OCI-LY7 (cell line): ENCODE data around the gene KRTAP13-4. TPM values are rescaled to one million over a fixed set of nuclear protein-coding genes. Genes with fewer than 3 reads are reported as not detected.

ENCODE experiments used
- BruUV-seq: library from RNA; stranded (reverse); fragments of 400-500 nt; replicated peaks from 2 replicates; lab custom pipeline; 2021; lab: Mats Ljungman, UMichigan
- CTCF ChIA-PET: fragments of 300-600 bp; sonication (Branson Sonifier 250); formaldehyde crosslinking; loops from one replicate; lab custom pipeline; 2022; ENCODE audit warnings: antibody characterized with exemption; ENCODE audit not compliant: unreplicated experiment; lab: Charles Lee
- POLR2A ChIA-PET: fragments of 300-600 bp; sonication (Branson Sonifier 250); formaldehyde crosslinking; loops from one replicate; lab custom pipeline; 2022; ENCODE audit warnings: antibody characterized with exemption; lab: Charles Lee
- DNase-seq: peaks from one replicate; pipeline ENCODE4 v3.0.0-alpha.2; 2015; ENCODE audit warnings: low spot score
- H2AFZ ChIP-seq: fragments of 200-600 bp; sonication (generic), shearing (Covaris generic); 2 replicates; pipeline ENCODE4 v1.6.1; 2014; ENCODE audit warnings: mild to moderate bottlenecking, antibody characterized with exemption, low read length, moderate library complexity
- H3K27ac ChIP-seq: fragments of 200-600 bp; sonication (generic); 2 replicates; pipeline ENCODE4 v1.5.1; 2014; ENCODE audit warnings: mixed run types, low read depth, mild to moderate bottlenecking, moderate library complexity, low read length, inconsistent platforms; ENCODE audit not compliant: poor library complexity, severe bottlenecking
- H3K36me3 ChIP-seq: fragments of 200-600 bp; sonication (generic); 2 replicates; pipeline ENCODE4 v1.6.1; 2014; ENCODE audit warnings: mild to moderate bottlenecking, antibody characterized with exemption, low read length, moderate library complexity, mixed read lengths; ENCODE audit not compliant: insufficient read depth
- H3K4me1 ChIP-seq: fragments of 200-600 bp; sonication (generic); 2 replicates; pipeline ENCODE4 v1.5.1; 2014; ENCODE audit warnings: mild to moderate bottlenecking, low read length; ENCODE audit not compliant: insufficient read depth, poor library complexity, severe bottlenecking
- H3K4me2 ChIP-seq: fragments of 200-600 bp; sonication (generic); 2 replicates; pipeline ENCODE4 v1.6.1; 2014; ENCODE audit warnings: mild to moderate bottlenecking, low read length
- H3K4me3 ChIP-seq: fragments of 200-600 bp; sonication (generic); 2 replicates; pipeline ENCODE4 v1.5.1; 2014; ENCODE audit warnings: mild to moderate bottlenecking, low read depth, low read length; ENCODE audit not compliant: poor library complexity, severe bottlenecking
- H3K79me2 ChIP-seq: fragments of 200-600 bp; sonication (generic); 2 replicates; pipeline ENCODE4 v1.6.1; 2016; ENCODE audit warnings: low read depth, mild to moderate bottlenecking, low read length, moderate library complexity, mixed read lengths; ENCODE audit not compliant: insufficient read depth
- H3K9me2 ChIP-seq: fragments of 200-600 bp; sonication (generic); 2 replicates; pipeline ENCODE4 v1.6.1; 2016; ENCODE audit warnings: mild to moderate bottlenecking, low read length, mixed read lengths; ENCODE audit not compliant: insufficient read depth
- H3K9me3 ChIP-seq: fragments of 200-600 bp; sonication (generic); 2 replicates; pipeline ENCODE4 v1.6.1; 2014; ENCODE audit warnings: mild to moderate bottlenecking, mixed run types, low read length, mixed read lengths
- H4K20me1 ChIP-seq: fragments of 200-600 bp; sonication (generic); 2 replicates; pipeline ENCODE4 v1.6.1; 2014; ENCODE audit warnings: mild to moderate bottlenecking, antibody characterized with exemption, low read length, moderate library complexity, mixed read lengths; ENCODE audit not compliant: insufficient read depth
- CTCF ChIP-seq: fragments of 200-600 bp; sonication (generic); conservative IDR thresholded peaks from 2 replicates; pipeline ENCODE4 v1.5.1; 2014; ENCODE audit warnings: mild to moderate bottlenecking, antibody characterized with exemption, low read length, moderate library complexity, mixed read lengths
- EZH2phosphoT487 ChIP-seq: fragments of 200-600 bp; sonication (generic); IDR thresholded peaks from 2 replicates; pipeline ENCODE4 v1.6.1; 2018; ENCODE audit warnings: low read depth, borderline replicate concordance, mild to moderate bottlenecking, mixed run types, antibody characterized with exemption, low read length, moderate library complexity, mixed read lengths
- intact Hi-C: fragments of 100-400 bp; cut with micrococcal nuclease; formaldehyde crosslinking; loops from one replicate; pipeline ENCODE4 v1.10.0; 2022; ENCODE audit not compliant: unreplicated experiment
- total RNA-seq, 2 experiments: library from RNA; depleted of rRNA in 1 of 2; stranded (reverse); fragments of >200 nt in 1 of 2; shearing (Covaris generic) in 1 of 2; gene quantifications; 2 replicates each; pipeline ENCODE4 v1.2.3, GENCODE V29; 2014 to 2022

KRTAP13-4 gene
- total RNA-seq, 2 experiments from 2014 or later = not detected

- no TSS peak for BruUV-seq
- no peaks in the 10 kb centered on the region for H3K36me3 ChIP-seq
- no peaks in the 10 kb centered on the region for H4K20me1 ChIP-seq
- CTCF ChIA-PET = no interaction called here
- peak; percentile 6 for DNase-seq
- POLR2A ChIA-PET = no interaction called here
- no peak overlapping the region for H3K4me3 ChIP-seq
- intact Hi-C loops = no loop called here
- no peaks in the 10 kb centered on the region for H3K4me1 ChIP-seq
- no peak overlapping the region for H2AFZ ChIP-seq
- no peak overlapping the region for H3K27ac ChIP-seq
- no peak for TF ChIP-seq EZH2phosphoT487
- TF ChIP-seq CTCF = peak; percentile 73
- no peaks in the 10 kb centered on the region for H3K9me2 ChIP-seq
- H3K9me3 ChIP-seq = no peaks in the 10 kb centered on the region
- no peak overlapping the region for H3K4me2 ChIP-seq
- H3K79me2 ChIP-seq = no peaks in the 10 kb centered on the region
Measured at GRCh38 chr21:30463713-30464112, 33.7 kb downstream of the KRTAP13-4 start.

- Histone ChIP-seq H3K4me2 (no peak overlapping the region), H3K9me2 (no peaks in the 10 kb centered on the region), H3K9me3 (no peaks in the 10 kb centered on the region), H3K4me1 (no peaks in the 10 kb centered on the region), H2AFZ (no peak overlapping the region), H3K4me3 (no peak overlapping the region), H4K20me1 (no peaks in the 10 kb centered on the region), H3K27ac (no peak overlapping the region), H3K36me3 (no peaks in the 10 kb centered on the region), H3K79me2 (no peaks in the 10 kb centered on the region)
- ChIA-PET CTCF (no interaction called here), POLR2A (no interaction called here)
- no TSS peak for BruUV-seq
- no peak for TF ChIP-seq CTCF
- TF ChIP-seq EZH2phosphoT487 = no peak
- intact Hi-C loops = no loop called here
- no peak for DNase-seq
Measured at GRCh38 chr21:30468900-30469714, 39.1 kb downstream of the KRTAP13-4 start.

GRCh38 chr21:30478004-30478403 is 48.0 kb downstream of the KRTAP13-4 start:
- TF ChIP-seq CTCF = no peak
- no peak for TF ChIP-seq EZH2phosphoT487
- Histone ChIP-seq H3K4me2 (no peak overlapping the region), H3K9me3 (no peaks in the 10 kb centered on the region), H3K36me3 (no peaks in the 10 kb centered on the region), H4K20me1 (no peaks in the 10 kb centered on the region), H3K27ac (no peak overlapping the region), H3K9me2 (no peaks in the 10 kb centered on the region), H2AFZ (no peak overlapping the region), H3K4me1 (no peaks in the 10 kb centered on the region), H3K4me3 (no peak overlapping the region), H3K79me2 (no peaks in the 10 kb centered on the region)
- DNase-seq = no peak
- no TSS peak for BruUV-seq
- intact Hi-C loops = no loop called here
- POLR2A ChIA-PET = no interaction called here
- CTCF ChIA-PET = no interaction called here
